B cell (primary cell): Measurements from ENCODE around the gene RGS6. TPM values are rescaled to one million over a fixed set of nuclear protein-coding genes. Genes with fewer than 3 reads are reported as not detected.

Source experiments
- ATAC-seq: fragments of 200-7000 bp; cut with Tn5 transposase; one replicate; pipeline ENCODE4 v1.10.0; 2021; ENCODE audit warnings: low read depth, mild to moderate bottlenecking, moderate number of reproducible peaks, moderate library complexity
- CTCF ChIA-PET: fragments of 350-600 bp; sonication (Branson Sonifier 250); formaldehyde crosslinking; loops from one replicate; lab custom pipeline; 2021; ENCODE audit warnings: antibody characterized with exemption, inconsistent platforms; lab: Charles Lee
- POLR2A ChIA-PET: fragments of 350-600 bp; sonication (Branson Sonifier 250); formaldehyde crosslinking; loops from one replicate; lab custom pipeline; 2021; ENCODE audit warnings: antibody characterized with exemption; lab: Charles Lee
- DNase-seq: peaks from one replicate; pipeline ENCODE4 v3.0.0; 2013
- H2AFZ ChIP-seq: 2 replicates; pipeline ENCODE4 v1.6.1; 2012; ENCODE audit warnings: mild to moderate bottlenecking, low read depth, low read length; ENCODE audit not compliant: insufficient read depth, poor library complexity, severe bottlenecking
- H3K27ac ChIP-seq, 2 donors: 1 replicate in 1 of 2; 2 replicates in 1 of 2; pipeline ENCODE4 v1.5.1; 2012 to 2013; ENCODE audit warnings: low read length in 2 of 2, mild to moderate bottlenecking in 2 of 2, moderate library complexity in 1 of 2
- H3K27me3 ChIP-seq, 4 experiments: fragments of 200-600 bp in 1 of 4; sonication (generic) in 1 of 4; replicated peaks in 1 of 4; 1 replicate in 2 of 4; 2 replicates in 2 of 4; pipeline versions ENCODE4 v1.6.1 to v1.7.0; 2013 to 2016; ENCODE audit warnings: low read length in 3 of 4, mild to moderate bottlenecking in 2 of 4, mixed read lengths in 1 of 4, moderate library complexity in 1 of 4; ENCODE audit not compliant: insufficient read depth in 4 of 4, control insufficient read depth in 3 of 4; ENCODE audit errors: control extremely low read depth in 1 of 4
- H3K36me3 ChIP-seq, 2 experiments: replicated peaks in 1 of 2; 1 replicate in 1 of 2; 2 replicates in 1 of 2; pipeline versions ENCODE4 v1.6.1 to v1.7.1; 2013; ENCODE audit warnings: low read length in 1 of 2; ENCODE audit not compliant: insufficient read depth in 2 of 2, control insufficient read depth in 1 of 2; ENCODE audit errors: control extremely low read depth in 1 of 2, extremely low read depth in 1 of 2
- H3K4me1 ChIP-seq, 2 donors: fragments of 200-600 bp in 1 of 2; sonication (generic) in 1 of 2; 1 replicate in 1 of 2; 2 replicates in 1 of 2; pipeline versions ENCODE4 v1.5.1 to v1.6.1; 2013 to 2017; ENCODE audit warnings: low read length in 2 of 2; ENCODE audit not compliant: control insufficient read depth in 2 of 2, insufficient read depth in 2 of 2
- H3K4me2 ChIP-seq: replicated peaks from 2 replicates; pipeline ENCODE3; 2012; ENCODE audit warnings: mild to moderate bottlenecking, low read depth, low read length; ENCODE audit not compliant: poor library complexity, severe bottlenecking
- H3K4me3 ChIP-seq, 5 experiments: fragments of 200-600 bp in 1 of 5; sonication (generic) in 1 of 5; 1 replicate in 3 of 5; 2 replicates in 2 of 5; pipeline versions ENCODE4 v1.5.1 to v1.7.0; 2011 to 2016; ENCODE audit warnings: low read length in 4 of 5, mild to moderate bottlenecking in 4 of 5, low read depth in 2 of 5, control low read depth in 1 of 5, moderate library complexity in 1 of 5; ENCODE audit not compliant: insufficient read depth in 1 of 5; ENCODE audit errors: control extremely low read depth in 1 of 5, extremely low read depth in 1 of 5
- H3K79me2 ChIP-seq: fragments of 200-600 bp; sonication (generic); one replicate; pipeline ENCODE4 v1.6.0; 2016; ENCODE audit warnings: low read length; ENCODE audit not compliant: control insufficient read depth, insufficient read depth
- H3K9ac ChIP-seq: fragments of 200-600 bp; sonication (generic); 2 replicates; pipeline ENCODE4 v1.6.1; 2017; ENCODE audit warnings: mild to moderate bottlenecking, low read length, moderate library complexity
- H3K9me3 ChIP-seq, 3 donors: one replicate each; pipeline versions ENCODE4 v1.6.1 to v1.7.1; 2013; ENCODE audit warnings: low read length in 2 of 3; ENCODE audit not compliant: control insufficient read depth in 2 of 3, insufficient read depth in 1 of 3; ENCODE audit errors: control extremely low read depth in 1 of 3
- H4K20me1 ChIP-seq: 2 replicates; pipeline ENCODE4 v1.6.0; 2012; ENCODE audit warnings: mild to moderate bottlenecking, low read length; ENCODE audit not compliant: insufficient read depth, control insufficient read depth, poor library complexity, severe bottlenecking
- H3K27ac Mint-ChIP-seq: one replicate; pipeline ENCODE4 v1.8.0; 2021; ENCODE audit warnings: mixed read lengths
- H3K27me3 Mint-ChIP-seq: one replicate; pipeline ENCODE4 v1.8.0; 2021; ENCODE audit warnings: mixed read lengths
- H3K4me1 Mint-ChIP-seq: one replicate; pipeline ENCODE4 v1.8.0; 2021; ENCODE audit warnings: mixed read lengths
- H3K4me3 Mint-ChIP-seq: one replicate; pipeline ENCODE4 v1.8.0; 2021; ENCODE audit warnings: mixed read lengths
- H3K9me3 Mint-ChIP-seq: one replicate; pipeline ENCODE4 v1.8.0; 2022; ENCODE audit warnings: mixed read lengths; ENCODE audit not compliant: insufficient read depth
- EZH2 ChIP-seq: IDR thresholded peaks from 2 replicates; pipeline ENCODE4 v1.6.1; 2012; ENCODE audit warnings: borderline replicate concordance, low read depth, mild to moderate bottlenecking, moderate library complexity, low read length; ENCODE audit not compliant: insufficient read depth, poor library complexity, severe bottlenecking
- WGBS: methylation state at CpG from one replicate; pipeline ENCODE4 v1.1.5; 2013; ENCODE audit warnings: missing lambda C conversion rate; ENCODE audit not compliant: insufficient coverage; 5-methylcytosine and 5-hydroxymethylcytosine counted together
- intact Hi-C: fragments of 100-400 bp; cut with micrococcal nuclease; formaldehyde crosslinking; loops from one replicate; pipeline ENCODE4 v1.10.0; 2022
- polyA plus RNA-seq: library from polyadenylated mRNA; depleted of rRNA; stranded (reverse); fragments of >200 nt; gene quantifications from 2 replicates; pipeline ENCODE4 v1.2.3, GENCODE V29; 2012
- total RNA-seq, 2 donors: library from RNA; stranded (reverse); fragments of 120-200 nt in 1 of 2; gene quantifications; 1 replicate in 1 of 2; 2 replicates in 1 of 2; pipeline versions ENCODE4 v1.2.3 to v1.2.4, GENCODE V29; 2013 to 2022
- TF ChIP-seq, protein P1 (sequence below): fragments of 200-600 bp; IDR thresholded peaks from one replicate; pipeline ENCODE4 v1.8.0; 2022; ENCODE audit warnings: antibody characterized with exemption, mild to moderate bottlenecking

The RGS6 gene
- total and polyA plus RNA-seq, 2 donors (not counting 1 experiment from before 2014, with no cell fraction given): 0.07 TPM; not detected in 1

GRCh38 chr14:72554401-72554800, 622.2 kb downstream of the RGS6 start:
- no peak for DNase-seq
- no peaks in the 10 kb centered on the region for H4K20me1 ChIP-seq
- peaks cover 14% of the 10 kb centered on the region for H3K4me1 Mint-ChIP-seq
- TF ChIP-seq, protein P1, sequence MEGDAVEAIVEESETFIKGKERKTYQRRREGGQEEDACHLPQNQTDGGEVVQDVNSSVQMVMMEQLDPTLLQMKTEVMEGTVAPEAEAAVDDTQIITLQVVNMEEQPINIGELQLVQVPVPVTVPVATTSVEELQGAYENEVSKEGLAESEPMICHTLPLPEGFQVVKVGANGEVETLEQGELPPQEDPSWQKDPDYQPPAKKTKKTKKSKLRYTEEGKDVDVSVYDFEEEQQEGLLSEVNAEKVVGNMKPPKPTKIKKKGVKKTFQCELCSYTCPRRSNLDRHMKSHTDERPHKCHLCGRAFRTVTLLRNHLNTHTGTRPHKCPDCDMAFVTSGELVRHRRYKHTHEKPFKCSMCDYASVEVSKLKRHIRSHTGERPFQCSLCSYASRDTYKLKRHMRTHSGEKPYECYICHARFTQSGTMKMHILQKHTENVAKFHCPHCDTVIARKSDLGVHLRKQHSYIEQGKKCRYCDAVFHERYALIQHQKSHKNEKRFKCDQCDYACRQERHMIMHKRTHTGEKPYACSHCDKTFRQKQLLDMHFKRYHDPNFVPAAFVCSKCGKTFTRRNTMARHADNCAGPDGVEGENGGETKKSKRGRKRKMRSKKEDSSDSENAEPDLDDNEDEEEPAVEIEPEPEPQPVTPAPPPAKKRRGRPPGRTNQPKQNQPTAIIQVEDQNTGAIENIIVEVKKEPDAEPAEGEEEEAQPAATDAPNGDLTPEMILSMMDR: no peak
- no peak for TF ChIP-seq EZH2
- H3K4me3 Mint-ChIP-seq: no peak overlapping the region
- H3K4me3 ChIP-seq: no peak overlapping the region
- ATAC-seq: no peak
- H3K27ac Mint-ChIP-seq: no peak overlapping the region
- ChIA-PET POLR2A (no interaction called here), CTCF (no interaction called here)
- no peaks in the 10 kb centered on the region for H3K79me2 ChIP-seq
- no CpG with 5 or more reads among the region's 4 CpGs for WGBS
- no peaks in the 10 kb centered on the region for H3K27me3 ChIP-seq
- H3K36me3 ChIP-seq: no peaks in the 10 kb centered on the region
- H2AFZ ChIP-seq: no peak overlapping the region
- intact Hi-C loops: no loop called here
- H3K4me1 ChIP-seq: peaks cover 11 to 12% of the 10 kb centered on the region in 2 donors
- H3K27me3 Mint-ChIP-seq: peaks cover 7% of the 10 kb centered on the region
- H3K27ac ChIP-seq: no peak overlapping the region
- no peak overlapping the region for H3K9ac ChIP-seq
- no peaks in the 10 kb centered on the region for H3K9me3 Mint-ChIP-seq
- H3K9me3 ChIP-seq: peaks cover 0 to 2% (median 0%) of the 10 kb centered on the region in 3 donors
- no peak overlapping the region for H3K4me2 ChIP-seq

GRCh38 chr14:72554994-72555608, 622.9 kb downstream of the RGS6 start:
- Histone ChIP-seq H3K79me2 (no peaks in the 10 kb centered on the region), H3K9me3 (peaks cover 0 to 4% (median 0%) of the 10 kb centered on the region in 3 donors), H3K27ac (no peak overlapping the region), H3K27me3 (no peaks in the 10 kb centered on the region), H3K4me3 (no peak overlapping the region), H4K20me1 (no peaks in the 10 kb centered on the region), H3K4me2 (no peak overlapping the region), H3K9ac (no peak overlapping the region), H3K36me3 (no peaks in the 10 kb centered on the region), H2AFZ (no peak overlapping the region), H3K4me1 (peaks cover 12 to 16% of the 10 kb centered on the region in 2 donors)
- peaks cover 7% of the 10 kb centered on the region for H3K27me3 Mint-ChIP-seq
- DNase-seq (no peak), ATAC-seq (no peak)
- TF ChIP-seq, protein P1: no peak
- TF ChIP-seq EZH2: no peak
- H3K4me3 Mint-ChIP-seq: no peak overlapping the region
- no peak overlapping the region for H3K27ac Mint-ChIP-seq
- intact Hi-C loops: no loop called here
- WGBS: 89% methylated on average over 5 of the region's 5 CpGs
- H3K9me3 Mint-ChIP-seq: no peaks in the 10 kb centered on the region
- CTCF ChIA-PET: no interaction called here
- peaks cover 21% of the 10 kb centered on the region for H3K4me1 Mint-ChIP-seq
- POLR2A ChIA-PET: no interaction called here
